Measurements from ENCODE around the gene PLEKHA5.

GRCh38 chr12:19201661-19202060 lies 72.1 kb downstream of the PLEKHA5 start:
- no peak for TF ChIP-seq CTCF (conservative IDR thresholded peaks at IDR 0.05; ENCODE audit: low read depth, low read length)
- no peak for TF ChIP-seq USF2 (IDR thresholded peaks at IDR 0.05; ENCODE audit: low read depth, low read length)
- no peak for TF ChIP-seq FOS (IDR thresholded peaks at IDR 0.05; ENCODE audit: low read depth, low read length)
- no peak for TF ChIP-seq CHD1 (IDR thresholded peaks at IDR 0.05; ENCODE audit: low read depth, low read length)
- TF ChIP-seq SMC3 (IDR thresholded peaks at IDR 0.05; ENCODE audit: low read depth, low read length), result no peak

All from IMR-90 (cell line).